ENCODE data around the gene ADGRG4.
"Not testable (repeated sequence)": the region's sequence is repeated elsewhere in the genome, so short reads cannot be mapped to it uniquely, and the experiment has no call there.

ADGRG4 gene
- 0 to 0.07 reads per million in 2 donors for total RNA-seq

GRCh38 chrX:136300721-136301120 lies at the start of gene ADGRG4:
TSS of gene ADGRG4 (plus strand) at chrX:136300963. CDS start at chrX:136308778, 7,815 bp downstream.
- DNase-seq = not testable (repeated sequence)

- DNase-seq = peak; percentile 55
These were observed 49.4 kb upstream of the ADGRG4 start, which contains the start of gene MAP7D3 for GRCh38 chrX:136251041-136251991. TSS of gene MAP7D3 (minus strand) at chrX:136251400. CDS start at chrX:136251358, 42 bp downstream.

GRCh38 chrX:136255541-136255940 lies 45.2 kb upstream of the ADGRG4 start:
- no peak for DNase-seq

- no peak for DNase-seq
These were observed 44.7 kb upstream of the ADGRG4 start for GRCh38 chrX:136256026-136256425.

- DNase-seq = no peak
These were observed 41.8 kb upstream of the ADGRG4 start for GRCh38 chrX:136258951-136259350.

GRCh38 chrX:136259543-136259942 lies 41.2 kb upstream of the ADGRG4 start:
- no peak for DNase-seq

- no peak for DNase-seq
These were observed 40.0 kb upstream of the ADGRG4 start for GRCh38 chrX:136260776-136261175.

- no peak for DNase-seq
These were observed 39.4 kb upstream of the ADGRG4 start for GRCh38 chrX:136261321-136261720.

- no peak for DNase-seq
These were observed 38.5 kb upstream of the ADGRG4 start for GRCh38 chrX:136262243-136262642.

- DNase-seq = no peak
These were observed 37.9 kb upstream of the ADGRG4 start for GRCh38 chrX:136262812-136263315.

- DNase-seq = no peak
These were observed 33.9 kb upstream of the ADGRG4 start for GRCh38 chrX:136266828-136267227.

- peak; percentile 10 for DNase-seq
These were observed 32.4 kb upstream of the ADGRG4 start for GRCh38 chrX:136268051-136269048.

- DNase-seq = no peak
These were observed 30.8 kb upstream of the ADGRG4 start for GRCh38 chrX:136269921-136270320.

GRCh38 chrX:136271300-136271699 lies 29.5 kb upstream of the ADGRG4 start:
- DNase-seq = no peak

- no peak for DNase-seq
These were observed 28.4 kb upstream of the ADGRG4 start for GRCh38 chrX:136272325-136272724.

GRCh38 chrX:136273986-136274385 lies 26.8 kb upstream of the ADGRG4 start:
- DNase-seq = no peak

- DNase-seq = no peak
These were observed 25.2 kb upstream of the ADGRG4 start for GRCh38 chrX:136275553-136275952.

GRCh38 chrX:136286375-136286774 lies 14.4 kb upstream of the ADGRG4 start:
- DNase-seq = not testable (repeated sequence)

- DNase-seq = no peak
These were observed 8.9 kb upstream of the ADGRG4 start for GRCh38 chrX:136291824-136292223.

- DNase-seq = no peak
These were observed 8.1 kb upstream of the ADGRG4 start for GRCh38 chrX:136292656-136293055.

- no peak for DNase-seq
These were observed 5.4 kb upstream of the ADGRG4 start for GRCh38 chrX:136295380-136295779.

- no peak for DNase-seq
These were observed 2.3 kb downstream of the ADGRG4 start for GRCh38 chrX:136303041-136303440.

GRCh38 chrX:136304493-136304892 lies 3.7 kb downstream of the ADGRG4 start:
- DNase-seq = no peak

Measured in T-helper 9 cell (primary cell).